ENCODE measurements around the gene SPG7.
"Not testable (repeated sequence)": the region's sequence is repeated elsewhere in the genome, so short reads cannot be mapped to it uniquely, and the experiment has no call there.

GRCh38 chr16:89461890-89462289 lies 46.3 kb upstream of the SPG7 start:
- not testable (repeated sequence) for TF ChIP-seq CTCF (IDR thresholded peaks at IDR 0.05; ENCODE audit: poor library complexity); EZH2 (IDR thresholded peaks at IDR 0.05; ENCODE audit: borderline replicate concordance); EZH2phosphoT487 (IDR thresholded peaks at IDR 0.05; ENCODE audit: low read depth, severe bottlenecking, unreplicated experiment)

All from hepatocyte (in vitro differentiated cells).